IMR-90 (cell line): ENCODE measurements around the gene MS4A4E. TPM values are rescaled to one million over a fixed set of nuclear protein-coding genes. Genes with fewer than 3 reads are reported as not detected.

Experiments used
- ATAC-seq: fragments of 200-7000 bp; cut with Tn5 transposase; 2 replicates; pipeline ENCODE4 v1.9.1; 2020; ENCODE audit warnings: low read depth, mild to moderate bottlenecking, moderate library complexity
- BruUV-seq: library from RNA; stranded (reverse); fragments of 400-500 nt; replicated peaks from 2 replicates; lab custom pipeline; 2021; lab: Mats Ljungman, UMichigan
- CTCF ChIA-PET: fragments of 300-600 bp; formaldehyde crosslinking; extraction: SDS; loops from one replicate; lab custom pipeline; 2021; ENCODE audit warnings: antibody characterized with exemption; lab: Yijun Ruan, JAX
- POLR2A ChIA-PET: fragments of 300-600 bp; sonication (Branson Sonifier 250); formaldehyde crosslinking; loops from one replicate; lab custom pipeline; 2022; ENCODE audit warnings: antibody characterized with exemption; ENCODE audit not compliant: unreplicated experiment; lab: Charles Lee
- DNase-seq: peaks from one replicate; pipeline ENCODE4 v3.0.0; 2013
- H2AFZ ChIP-seq: replicated peaks from 2 replicates; pipeline ENCODE3; 2013; ENCODE audit warnings: low read length, mild to moderate bottlenecking; ENCODE audit not compliant: poor library complexity
- H2AK5ac ChIP-seq: 2 replicates; pipeline ENCODE4 v1.6.1; 2013; ENCODE audit warnings: low read depth, low read length, inconsistent platforms
- H2AK9ac ChIP-seq: replicated peaks from 2 replicates; pipeline ENCODE3; 2013; ENCODE audit warnings: mild to moderate bottlenecking, low read depth, low read length, moderate library complexity; ENCODE audit not compliant: poor library complexity
- H2BK120ac ChIP-seq: 2 replicates; pipeline ENCODE4 v1.6.1; 2013; ENCODE audit warnings: low read depth, low read length, inconsistent platforms
- H2BK15ac ChIP-seq: 3 replicates; pipeline ENCODE4 v1.6.1; 2013; ENCODE audit warnings: low read depth, low read length, inconsistent platforms
- H2BK20ac ChIP-seq: 2 replicates; pipeline ENCODE4 v1.6.1; 2013; ENCODE audit warnings: low read depth, mild to moderate bottlenecking, inconsistent platforms, low read length, moderate library complexity
- H2BK5ac ChIP-seq: 2 replicates; pipeline ENCODE4 v1.6.1; 2013; ENCODE audit warnings: mild to moderate bottlenecking, low read depth, low read length, inconsistent platforms; ENCODE audit not compliant: poor library complexity, severe bottlenecking
- H3K14ac ChIP-seq: replicated peaks from 2 replicates; pipeline ENCODE4 v1.6.1; 2013; ENCODE audit warnings: low read depth, low read length, inconsistent platforms
- H3K18ac ChIP-seq: 2 replicates; pipeline ENCODE4 v1.6.1; 2013; ENCODE audit warnings: low read depth, low read length, control low read depth
- H3K23ac ChIP-seq: 2 replicates; pipeline ENCODE4 v1.6.1; 2013; ENCODE audit warnings: low read depth, low read length, inconsistent platforms
- H3K27ac ChIP-seq: 2 replicates; pipeline ENCODE4 v1.5.1; 2013; ENCODE audit warnings: mild to moderate bottlenecking, control low read depth, low read length; ENCODE audit not compliant: insufficient read depth
- H3K27me3 ChIP-seq: 2 replicates; pipeline ENCODE4 v1.6.1; 2013; ENCODE audit warnings: low read length; ENCODE audit not compliant: control insufficient read depth, insufficient read depth
- H3K36me3 ChIP-seq: 2 replicates; pipeline ENCODE4 v1.6.1; 2013; ENCODE audit warnings: low read length, mixed read lengths; ENCODE audit not compliant: control insufficient read depth, insufficient read depth
- H3K4ac ChIP-seq: 2 replicates; pipeline ENCODE4 v1.6.1; 2013; ENCODE audit warnings: low read depth, low read length, inconsistent platforms
- H3K4me1 ChIP-seq: 2 replicates; pipeline ENCODE4 v1.6.1; 2013; ENCODE audit warnings: low read length, mixed read lengths; ENCODE audit not compliant: control insufficient read depth, insufficient read depth
- H3K4me2 ChIP-seq: 2 replicates; pipeline ENCODE4 v1.6.1; 2013; ENCODE audit warnings: low read depth, mild to moderate bottlenecking, control low read depth, low read length, moderate library complexity
- H3K4me3 ChIP-seq: 2 replicates; pipeline ENCODE4 v1.5.1; 2013; ENCODE audit warnings: low read depth, mild to moderate bottlenecking, control low read depth, low read length, moderate library complexity; ENCODE audit not compliant: insufficient read depth
- H3K56ac ChIP-seq: 2 replicates; pipeline ENCODE4 v1.6.1; 2013; ENCODE audit warnings: low read length, inconsistent platforms; ENCODE audit not compliant: insufficient read depth; ENCODE audit errors: extremely low read depth
- H3K79me1 ChIP-seq, 2 experiments: 2 replicates each; pipeline ENCODE4 v1.6.1; 2013; ENCODE audit warnings: low read length in 2 of 2, inconsistent platforms in 1 of 2, low read depth in 1 of 2
- H3K9ac ChIP-seq: 2 replicates; pipeline ENCODE4 v1.6.1; 2013; ENCODE audit warnings: low read depth, low read length, control low read depth
- H3K9me1 ChIP-seq: 2 replicates; pipeline ENCODE4 v1.6.1; 2013; ENCODE audit warnings: low read length, inconsistent platforms; ENCODE audit not compliant: insufficient read depth
- H3K9me3 ChIP-seq: 2 replicates; pipeline ENCODE4 v1.6.1; 2013; ENCODE audit warnings: low read length; ENCODE audit not compliant: control insufficient read depth, insufficient read depth
- H4K20me1 ChIP-seq: 2 replicates; pipeline ENCODE4 v1.6.1; 2013; ENCODE audit warnings: low read length, inconsistent platforms; ENCODE audit not compliant: insufficient read depth
- H4K5ac ChIP-seq: 2 replicates; pipeline ENCODE4 v1.6.1; 2013; ENCODE audit warnings: mild to moderate bottlenecking, low read depth, low read length, control low read depth
- H4K8ac ChIP-seq, 2 experiments: 2 replicates each; pipeline ENCODE4 v1.6.1; 2013; ENCODE audit warnings: low read depth in 2 of 2, low read length in 2 of 2, control low read depth in 1 of 2, inconsistent platforms in 1 of 2
- H4K91ac ChIP-seq: 2 replicates; pipeline ENCODE4 v1.6.1; 2013; ENCODE audit warnings: low read depth, low read length, inconsistent platforms; ENCODE audit not compliant: insufficient read depth
- BHLHE40 ChIP-seq: fragments of 150-350 bp; IDR thresholded peaks from 2 replicates; pipeline ENCODE4 v1.6.1; 2016; ENCODE audit warnings: mild to moderate bottlenecking, low read depth, low read length
- CEBPB ChIP-seq: IDR thresholded peaks from 2 replicates; pipeline ENCODE4 v1.6.1; 2012; ENCODE audit warnings: low read depth, low read length, improper control_type of control experiment
- FOS ChIP-seq: fragments of 150-350 bp; IDR thresholded peaks from 2 replicates; pipeline ENCODE4 v1.6.1; 2016; ENCODE audit warnings: low read depth, low read length
- MAFK ChIP-seq: IDR thresholded peaks from 2 replicates; pipeline ENCODE4 v1.6.1; 2012; ENCODE audit warnings: low read depth, low read length, improper control_type of control experiment
- MAZ ChIP-seq: IDR thresholded peaks from 2 replicates; pipeline ENCODE4 v1.6.1; 2012; ENCODE audit warnings: low read depth, mild to moderate bottlenecking, low read length, improper control_type of control experiment, moderate library complexity, borderline replicate concordance
- MXI1 ChIP-seq: IDR thresholded peaks from 2 replicates; pipeline ENCODE4 v1.6.1; 2012; ENCODE audit warnings: low read depth, mild to moderate bottlenecking, low read length, moderate library complexity, borderline replicate concordance
- NFE2L2 ChIP-seq: fragments of 150-350 bp; IDR thresholded peaks from 2 replicates; pipeline ENCODE4 v1.6.1; 2016; ENCODE audit warnings: low read depth, mild to moderate bottlenecking, low read length
- POLR2A ChIP-seq: IDR thresholded peaks from 2 replicates; pipeline ENCODE4 v1.6.1; 2012; ENCODE audit warnings: mild to moderate bottlenecking, low read depth, low read length
- RAD21 ChIP-seq: IDR thresholded peaks from 2 replicates; pipeline ENCODE4 v1.6.1; 2012; ENCODE audit warnings: low read length, improper control_type of control experiment
- RCOR1 ChIP-seq: IDR thresholded peaks from 2 replicates; pipeline ENCODE4 v1.6.1; 2012; ENCODE audit warnings: mild to moderate bottlenecking, low read length, improper control_type of control experiment; ENCODE audit not compliant: insufficient replicate concordance
- RFX5 ChIP-seq: IDR thresholded peaks from 2 replicates; pipeline ENCODE4 v1.8.0; 2012; ENCODE audit warnings: low read depth, mild to moderate bottlenecking, low read length, moderate library complexity
- SMC3 ChIP-seq: fragments of 150-350 bp; IDR thresholded peaks from 2 replicates; pipeline ENCODE4 v1.6.1; 2016; ENCODE audit warnings: low read depth, mild to moderate bottlenecking, antibody characterized with exemption, low read length, moderate library complexity
- WGBS, 2 experiments: methylation state at CpG; one replicate each; pipeline versions ENCODE4 v1.1.5 to v1.1.7; 2013; ENCODE audit warnings: missing lambda C conversion rate in 2 of 2; ENCODE audit not compliant: insufficient read length in 1 of 2; ENCODE audit errors: extremely low coverage in 2 of 2; 5-methylcytosine and 5-hydroxymethylcytosine counted together
- dilution Hi-C: fragments of 300-500 bp; cut with HindIII; formaldehyde crosslinking; loops from one replicate; pipeline ENCODE4 v1.14.3; 2018; ENCODE audit warnings: low sequenced_read_pairs; ENCODE audit not compliant: unreplicated experiment
- in situ Hi-C: fragments of 300-500 bp; cut with MboI; formaldehyde crosslinking; loops from 3 replicates; pipeline ENCODE4 v1.14.3; 2019; ENCODE audit warnings: low sequenced_read_pairs, inconsistent platforms, mixed read lengths
- intact Hi-C: fragments of 100-400 bp; cut with micrococcal nuclease; formaldehyde crosslinking; loops from 2 replicates; pipeline ENCODE4 v1.10.0; 2022
- polyA plus RNA-seq, 3 experiments: library from polyadenylated mRNA; depleted of rRNA; stranded (reverse); fragments of >200 nt; gene quantifications; 2 replicates each; pipeline ENCODE4 v1.2.3, GENCODE V29; 2012; ENCODE audit warnings: low replicate concordance in 1 of 3
- total RNA-seq: library from RNA; depleted of rRNA; stranded (reverse); fragments of >200 nt; gene quantifications from 2 replicates; pipeline ENCODE4 v1.2.3, GENCODE V29; 2012
- TF ChIP-seq, protein P1 (sequence below): conservative IDR thresholded peaks from 2 replicates; pipeline ENCODE4 v1.5.1; 2012; ENCODE audit warnings: mild to moderate bottlenecking, low read depth, low read length, improper control_type of control experiment

The MS4A4E gene
- total and polyA plus RNA-seq, 2 of the 4 experiments (the other 2 are of a cell fraction), result not detected

DNA sequence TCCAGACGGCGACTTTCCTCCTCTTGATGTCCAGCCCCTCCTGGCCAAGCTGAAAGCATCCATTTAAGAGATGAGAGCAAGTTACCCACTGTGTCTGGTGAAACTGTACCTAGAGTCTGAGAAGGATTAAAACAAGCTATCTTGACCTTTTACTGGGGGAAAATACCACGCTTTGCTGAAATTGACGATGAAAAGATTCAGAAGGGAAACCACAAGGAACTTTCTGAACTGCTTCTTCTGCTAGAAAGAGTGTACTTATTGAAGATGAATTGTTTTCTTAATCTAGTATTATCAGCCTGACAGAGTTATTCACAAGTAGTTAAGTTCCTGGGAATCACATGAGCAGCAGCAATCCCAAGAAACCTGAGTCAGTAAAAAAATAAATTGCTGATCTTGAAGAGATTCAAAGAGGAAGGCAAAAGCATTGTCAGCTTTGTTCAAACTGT lies 47.0 kb downstream of the MS4A4E start:
- Histone ChIP-seq H4K20me1 (no peaks in the 10 kb centered on the region), H3K56ac (no peak overlapping the region), H3K9ac (no peak overlapping the region), H3K18ac (no peak overlapping the region), H3K4me1 (no peaks in the 10 kb centered on the region), H2BK15ac (no peak overlapping the region), H3K23ac (no peak overlapping the region), H3K27ac (no peak overlapping the region), H2AK5ac (no peak overlapping the region), H3K9me3 (0 out of 2 replicates have a peak, but pooled peaks cover 1% of the 10 kb centered on the region), H2BK120ac (no peak overlapping the region), H3K79me1 (no peaks in the 10 kb centered on the region), H2BK20ac (no peak overlapping the region), H3K4ac (no peak overlapping the region), H4K5ac (no peak overlapping the region), H3K4me2 (no peak overlapping the region), H3K9me1 (no peaks in the 10 kb centered on the region), H3K27me3 (no peaks in the 10 kb centered on the region), H3K4me3 (no peak overlapping the region), H2BK5ac (no peak overlapping the region), H2AK9ac (no peak overlapping the region), H4K91ac (no peak overlapping the region), H3K36me3 (no peaks in the 10 kb centered on the region), H3K14ac (no peak overlapping the region), H4K8ac (no peak overlapping the region), H2AFZ (no peak overlapping the region)
- DNase-seq (no peak), ATAC-seq (no peak)
- BruUV-seq, result no TSS peak
- CTCF ChIA-PET, result no interaction called here
- in situ Hi-C loops (loop anchor here (25.0 kb wide), 1 partner anchor 359 kb away; the partner anchor contains the start of gene CBLIF), dilution Hi-C loops (no loop called here), intact Hi-C loops (no loop called here)
- WGBS, 2 experiments, result no CpG with 5 or more reads among the region's 4 CpGs
- POLR2A ChIA-PET, result no interaction called here
- TF ChIP-seq RFX5, result no peak
- no peak for TF ChIP-seq MAFK
- no peak for TF ChIP-seq RAD21
- no peak for TF ChIP-seq MAZ
- no peak for TF ChIP-seq MXI1
- no peak for TF ChIP-seq RCOR1
- no peak for TF ChIP-seq SMC3
- no peak for TF ChIP-seq FOS
- no peak for TF ChIP-seq NFE2L2
- TF ChIP-seq, protein P1, sequence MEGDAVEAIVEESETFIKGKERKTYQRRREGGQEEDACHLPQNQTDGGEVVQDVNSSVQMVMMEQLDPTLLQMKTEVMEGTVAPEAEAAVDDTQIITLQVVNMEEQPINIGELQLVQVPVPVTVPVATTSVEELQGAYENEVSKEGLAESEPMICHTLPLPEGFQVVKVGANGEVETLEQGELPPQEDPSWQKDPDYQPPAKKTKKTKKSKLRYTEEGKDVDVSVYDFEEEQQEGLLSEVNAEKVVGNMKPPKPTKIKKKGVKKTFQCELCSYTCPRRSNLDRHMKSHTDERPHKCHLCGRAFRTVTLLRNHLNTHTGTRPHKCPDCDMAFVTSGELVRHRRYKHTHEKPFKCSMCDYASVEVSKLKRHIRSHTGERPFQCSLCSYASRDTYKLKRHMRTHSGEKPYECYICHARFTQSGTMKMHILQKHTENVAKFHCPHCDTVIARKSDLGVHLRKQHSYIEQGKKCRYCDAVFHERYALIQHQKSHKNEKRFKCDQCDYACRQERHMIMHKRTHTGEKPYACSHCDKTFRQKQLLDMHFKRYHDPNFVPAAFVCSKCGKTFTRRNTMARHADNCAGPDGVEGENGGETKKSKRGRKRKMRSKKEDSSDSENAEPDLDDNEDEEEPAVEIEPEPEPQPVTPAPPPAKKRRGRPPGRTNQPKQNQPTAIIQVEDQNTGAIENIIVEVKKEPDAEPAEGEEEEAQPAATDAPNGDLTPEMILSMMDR, result no peak
- TF ChIP-seq BHLHE40, result no peak
- no peak for TF ChIP-seq CEBPB
- TF ChIP-seq POLR2A, result no peak
